Natural killer cell (primary cell): ENCODE results near the gene ADH1C. TPM values are rescaled to one million over a fixed set of nuclear protein-coding genes. Genes with fewer than 3 reads are reported as not detected.

Experiments used
- ATAC-seq, 3 donors: fragments of 150-1000 bp in 2 of 3; fragments of 200-7000 bp in 1 of 3; cut with Tn5 transposase; 1 replicate in 1 of 3; 2 replicates in 2 of 3; pipeline ENCODE4 v1.10.0; 2021; ENCODE audit warnings: mild to moderate bottlenecking in 2 of 3, moderate library complexity in 2 of 3
- DNase-seq, 2 donors: peaks; one replicate each; pipeline versions ENCODE4 v3.0.0 to v3.0.0-alpha.2; 2013 to 2021; ENCODE audit warnings: mixed read lengths in 1 of 2
- H3K27ac ChIP-seq: one replicate; pipeline ENCODE4 v1.5.1; 2013; ENCODE audit warnings: mild to moderate bottlenecking, low read length
- H3K27me3 ChIP-seq: one replicate; pipeline ENCODE4 v1.6.1; 2013; ENCODE audit warnings: low read length; ENCODE audit not compliant: control insufficient read depth, insufficient read depth
- H3K36me3 ChIP-seq: one replicate; pipeline ENCODE4 v1.6.1; 2013; ENCODE audit warnings: low read length; ENCODE audit not compliant: control insufficient read depth, insufficient read depth
- H3K4me1 ChIP-seq: one replicate; pipeline ENCODE4 v1.6.1; 2013; ENCODE audit warnings: low read length; ENCODE audit not compliant: control insufficient read depth, insufficient read depth
- H3K4me3 ChIP-seq: one replicate; pipeline ENCODE4 v1.5.1; 2013; ENCODE audit warnings: low read length
- H3K9me3 ChIP-seq: one replicate; pipeline ENCODE4 v1.6.1; 2013; ENCODE audit warnings: low read length; ENCODE audit not compliant: control insufficient read depth, insufficient read depth
- H3K27ac Mint-ChIP-seq, 2 donors: one replicate each; pipeline ENCODE4 v1.8.0; 2022; ENCODE audit warnings: mild to moderate bottlenecking in 2 of 2, mixed read lengths in 2 of 2, moderate library complexity in 1 of 2
- H3K27me3 Mint-ChIP-seq, 2 donors: one replicate each; pipeline ENCODE4 v1.8.0; 2022; ENCODE audit warnings: low read depth in 2 of 2, mixed read lengths in 2 of 2
- H3K36me3 Mint-ChIP-seq: one replicate; pipeline ENCODE4 v1.8.0; 2022; ENCODE audit warnings: mixed read lengths
- H3K4me1 Mint-ChIP-seq, 2 donors: one replicate each; pipeline ENCODE4 v1.8.0; 2022; ENCODE audit warnings: mixed read lengths in 2 of 2
- H3K4me3 Mint-ChIP-seq: one replicate; pipeline ENCODE4 v1.8.0; 2022; ENCODE audit warnings: mild to moderate bottlenecking, moderate library complexity, mixed read lengths
- H3K9me3 Mint-ChIP-seq, 2 donors: one replicate each; pipeline ENCODE4 v1.8.0; 2022; ENCODE audit warnings: mixed read lengths in 2 of 2
- WGBS: methylation state at CpG from one replicate; pipeline ENCODE4 v1.1.7; 2013; ENCODE audit warnings: missing lambda C conversion rate; ENCODE audit not compliant: insufficient coverage; 5-methylcytosine and 5-hydroxymethylcytosine counted together
- intact Hi-C: fragments of 100-400 bp; cut with micrococcal nuclease; formaldehyde crosslinking; loops from one replicate; pipeline ENCODE4 v1.14.2; 2022
- total RNA-seq, 4 donors: library from RNA; stranded (reverse); fragments of 120-200 nt in 1 of 4; gene quantifications; one replicate each; pipeline versions ENCODE4 v1.2.3 to v1.2.4, GENCODE V29; 2013 to 2022
- TF ChIP-seq, protein P1 (sequence below): fragments of 200-600 bp; IDR thresholded peaks from one replicate; pipeline ENCODE4 v1.8.0; 2022; ENCODE audit warnings: antibody characterized with exemption

The ADH1C gene
- total RNA-seq, 3 donors from 2014 or later (not counting 1 experiment from before 2014, with no cell fraction given) = not detected

DNA sequence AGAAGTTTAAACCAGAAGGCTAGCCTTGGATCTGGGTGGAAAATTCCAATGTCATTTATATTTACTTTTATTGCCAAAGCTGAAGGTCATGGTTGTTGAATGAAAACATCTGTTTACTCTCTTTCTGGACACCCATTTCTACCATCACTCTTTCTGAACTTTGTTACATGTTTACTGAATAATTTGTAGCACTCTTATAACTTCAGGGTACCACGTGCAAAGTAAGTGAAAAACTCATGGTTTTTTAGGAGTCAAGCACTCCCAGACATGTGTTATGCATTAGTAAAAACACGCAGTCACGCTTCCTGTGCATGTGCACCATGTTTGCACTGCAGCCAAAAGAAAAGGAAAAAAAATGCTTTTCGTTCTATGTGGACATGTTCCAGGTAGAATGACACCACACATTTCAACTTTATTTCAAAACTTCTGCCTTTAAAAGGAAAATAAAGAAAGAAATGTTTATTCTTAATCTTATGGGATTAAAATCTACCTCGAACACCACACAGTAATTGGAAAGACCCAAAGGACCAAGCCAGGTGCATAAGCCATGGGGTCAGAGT lies 31.4 kb upstream of the ADH1C start:
- Mint-ChIP-seq H3K9me3 (no peaks in the 10 kb centered on the region), H3K27me3 (peaks cover 2 to 18% of the 10 kb centered on the region in 2 donors), H3K4me1 (no peaks in the 10 kb centered on the region), H3K27ac (no peak overlapping the region), H3K4me3 (no peak overlapping the region), H3K36me3 (no peaks in the 10 kb centered on the region)
- no peaks in the 10 kb centered on the region for H3K4me1 ChIP-seq
- H3K36me3 ChIP-seq = no peaks in the 10 kb centered on the region
- TF ChIP-seq, protein P1, sequence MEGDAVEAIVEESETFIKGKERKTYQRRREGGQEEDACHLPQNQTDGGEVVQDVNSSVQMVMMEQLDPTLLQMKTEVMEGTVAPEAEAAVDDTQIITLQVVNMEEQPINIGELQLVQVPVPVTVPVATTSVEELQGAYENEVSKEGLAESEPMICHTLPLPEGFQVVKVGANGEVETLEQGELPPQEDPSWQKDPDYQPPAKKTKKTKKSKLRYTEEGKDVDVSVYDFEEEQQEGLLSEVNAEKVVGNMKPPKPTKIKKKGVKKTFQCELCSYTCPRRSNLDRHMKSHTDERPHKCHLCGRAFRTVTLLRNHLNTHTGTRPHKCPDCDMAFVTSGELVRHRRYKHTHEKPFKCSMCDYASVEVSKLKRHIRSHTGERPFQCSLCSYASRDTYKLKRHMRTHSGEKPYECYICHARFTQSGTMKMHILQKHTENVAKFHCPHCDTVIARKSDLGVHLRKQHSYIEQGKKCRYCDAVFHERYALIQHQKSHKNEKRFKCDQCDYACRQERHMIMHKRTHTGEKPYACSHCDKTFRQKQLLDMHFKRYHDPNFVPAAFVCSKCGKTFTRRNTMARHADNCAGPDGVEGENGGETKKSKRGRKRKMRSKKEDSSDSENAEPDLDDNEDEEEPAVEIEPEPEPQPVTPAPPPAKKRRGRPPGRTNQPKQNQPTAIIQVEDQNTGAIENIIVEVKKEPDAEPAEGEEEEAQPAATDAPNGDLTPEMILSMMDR = no peak
- WGBS = 39% methylated on average over 3 of the region's 5 CpGs
- ATAC-seq = no peak
- no peak for DNase-seq
- intact Hi-C loops = no loop called here
- H3K27me3 ChIP-seq = peaks cover 2% of the 10 kb centered on the region
- no peak overlapping the region for H3K4me3 ChIP-seq
- H3K27ac ChIP-seq = no peak overlapping the region
- H3K9me3 ChIP-seq = no peaks in the 10 kb centered on the region

DNA sequence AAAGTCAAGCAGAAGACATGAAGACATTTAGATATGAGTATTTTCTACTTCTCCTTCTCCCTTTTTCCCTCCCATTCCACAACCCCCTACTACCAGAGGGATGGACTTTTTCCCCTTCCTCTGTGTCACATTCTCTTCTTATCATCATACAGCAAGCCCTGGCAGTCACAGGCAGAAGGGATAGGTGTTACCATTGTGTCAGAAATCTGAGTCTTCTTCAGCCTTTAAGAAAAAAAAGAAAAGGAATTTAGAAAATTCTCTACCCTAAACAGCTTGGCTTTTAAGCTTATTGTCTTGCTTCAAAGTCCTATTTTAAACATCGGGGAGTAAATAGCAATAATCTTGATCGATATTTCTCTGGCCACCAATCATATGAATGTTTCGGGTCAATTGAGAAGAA lies 30.9 kb upstream of the ADH1C start:
- intact Hi-C loops = no loop called here
- no peaks in the 10 kb centered on the region for H3K36me3 ChIP-seq
- no peak overlapping the region for H3K27ac ChIP-seq
- Mint-ChIP-seq H3K36me3 (no peaks in the 10 kb centered on the region), H3K9me3 (no peaks in the 10 kb centered on the region), H3K27me3 (peaks cover 2 to 17% of the 10 kb centered on the region in 2 donors), H3K27ac (no peak overlapping the region), H3K4me1 (no peaks in the 10 kb centered on the region), H3K4me3 (no peak overlapping the region)
- TF ChIP-seq, protein P1 = no peak
- peaks cover 2% of the 10 kb centered on the region for H3K27me3 ChIP-seq
- ATAC-seq = no peak
- no peak for DNase-seq
- H3K4me3 ChIP-seq = no peak overlapping the region
- no peaks in the 10 kb centered on the region for H3K9me3 ChIP-seq
- H3K4me1 ChIP-seq = no peaks in the 10 kb centered on the region
- WGBS = 86% methylated on average over 1 of the region's 3 CpGs

DNA sequence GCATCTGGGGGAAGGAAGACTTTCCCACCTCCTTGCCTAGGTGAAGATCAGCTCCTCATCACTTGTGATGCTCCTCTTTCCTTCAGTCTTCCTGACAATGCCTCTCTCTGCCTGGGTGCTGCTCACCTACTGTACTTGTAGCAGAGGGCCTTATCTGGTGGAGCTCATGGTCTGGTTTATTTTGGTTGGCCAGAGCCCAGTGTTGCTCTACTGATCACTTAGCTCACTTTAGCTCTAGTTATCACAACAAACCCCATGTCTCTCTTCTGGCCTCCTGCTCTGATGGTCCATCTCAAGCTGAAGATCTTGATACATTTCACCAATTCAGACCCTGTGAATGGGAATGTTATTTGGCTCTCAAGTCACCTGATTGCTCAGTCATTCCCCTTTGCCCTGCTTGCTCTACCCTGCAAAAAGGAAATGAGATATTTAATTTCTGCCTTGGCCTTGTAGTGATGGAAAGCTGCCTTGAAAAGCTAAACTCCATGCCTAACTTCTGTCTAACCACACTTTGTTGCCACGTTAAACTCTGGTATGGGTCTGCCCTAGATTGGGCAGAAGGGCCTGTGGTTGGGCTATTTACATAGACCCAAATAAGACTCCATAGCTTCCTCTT lies 30.3 kb upstream of the ADH1C start:
- TF ChIP-seq, protein P1 = no peak
- Histone ChIP-seq H3K36me3 (no peaks in the 10 kb centered on the region), H3K27ac (no peak overlapping the region), H3K27me3 (peaks cover 2% of the 10 kb centered on the region), H3K4me3 (no peak overlapping the region), H3K4me1 (no peaks in the 10 kb centered on the region), H3K9me3 (no peaks in the 10 kb centered on the region)
- no peaks in the 10 kb centered on the region for H3K4me1 Mint-ChIP-seq
- no peak overlapping the region for H3K4me3 Mint-ChIP-seq
- H3K36me3 Mint-ChIP-seq = no peaks in the 10 kb centered on the region
- DNase-seq (no peak), ATAC-seq (no peak)
- H3K9me3 Mint-ChIP-seq = no peaks in the 10 kb centered on the region
- H3K27ac Mint-ChIP-seq = no peak overlapping the region
- H3K27me3 Mint-ChIP-seq = peaks cover 2 to 11% of the 10 kb centered on the region in 2 donors
- WGBS = 73% methylated on average over 1 of the region's 1 CpG
- intact Hi-C loops = no loop called here
